A673 (cell line): ENCODE data around the gene HYAL3.

Experiments used
- CTCF ChIP-seq: fragments of 300-800, 200-600 bp; sonication (generic); conservative IDR thresholded peaks from 2 replicates; pipeline ENCODE4 v1.5.1; 2017; ENCODE audit warnings: low read depth, mild to moderate bottlenecking, antibody characterized with exemption, low read length, moderate library complexity, mixed read lengths
- EZH2 ChIP-seq: fragments of 200-600 bp; sonication (generic); IDR thresholded peaks from 2 replicates; pipeline ENCODE4 v1.6.1; 2017; ENCODE audit warnings: borderline replicate concordance, low read depth, mild to moderate bottlenecking, mixed read lengths, antibody characterized with exemption, low read length; ENCODE audit not compliant: poor library complexity, severe bottlenecking

GRCh38 chr3:50324351-50325112, 25.3 kb upstream of the HYAL3 start:
- TF ChIP-seq CTCF: peak; percentile 66
- TF ChIP-seq EZH2: no peak
